HG03460 (cell line): Measurements from ENCODE around the gene SLC34A1.

Experiments
- ATAC-seq: cut with Tn5 transposase; IDR thresholded peaks from one replicate; pipeline ENCODE4 v1.9.1; 2021; ENCODE audit not compliant: unreplicated experiment

Gene SLC34A1

DNA sequence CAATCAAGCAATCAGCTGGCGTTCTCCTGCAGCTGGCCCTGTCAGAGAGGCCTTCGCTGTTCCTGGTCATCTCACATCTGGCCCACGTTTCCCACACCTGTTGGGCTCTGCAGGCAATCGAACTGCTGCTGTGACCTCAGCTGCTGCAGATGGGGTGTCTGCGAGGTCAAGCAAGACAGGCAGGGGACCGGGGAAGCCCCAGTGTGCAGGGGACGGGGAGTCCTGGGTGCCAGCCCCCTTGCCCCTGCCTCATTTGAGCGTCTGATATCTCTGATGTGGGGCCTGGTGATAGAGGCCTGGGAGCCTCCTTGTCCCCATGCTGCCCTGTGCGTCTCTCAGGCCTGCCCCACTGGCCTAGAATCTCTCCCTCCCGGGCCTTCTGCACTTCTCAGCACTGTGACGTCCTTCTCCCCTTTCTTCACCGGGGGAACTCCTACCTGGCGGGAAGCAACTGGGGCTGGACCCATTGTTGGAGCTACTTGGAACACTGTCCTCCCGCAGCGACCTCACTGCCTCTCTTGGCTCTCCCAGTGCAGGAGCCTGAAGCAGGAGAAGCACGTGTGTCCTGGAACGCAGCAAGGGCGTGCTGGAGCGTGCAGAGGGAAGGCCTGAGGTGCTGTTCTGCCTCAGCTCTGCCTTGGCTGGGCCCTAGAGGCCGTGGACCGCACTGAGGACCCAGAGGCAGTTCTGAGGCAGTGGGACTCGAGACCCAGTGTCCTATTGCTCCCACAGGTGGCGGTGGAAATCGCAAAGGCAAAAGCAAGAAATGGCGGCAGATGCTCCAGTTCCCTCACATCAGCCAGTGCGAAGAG, 46.1 kb downstream of the SLC34A1 start:
- ATAC-seq, result no peak

DNA sequence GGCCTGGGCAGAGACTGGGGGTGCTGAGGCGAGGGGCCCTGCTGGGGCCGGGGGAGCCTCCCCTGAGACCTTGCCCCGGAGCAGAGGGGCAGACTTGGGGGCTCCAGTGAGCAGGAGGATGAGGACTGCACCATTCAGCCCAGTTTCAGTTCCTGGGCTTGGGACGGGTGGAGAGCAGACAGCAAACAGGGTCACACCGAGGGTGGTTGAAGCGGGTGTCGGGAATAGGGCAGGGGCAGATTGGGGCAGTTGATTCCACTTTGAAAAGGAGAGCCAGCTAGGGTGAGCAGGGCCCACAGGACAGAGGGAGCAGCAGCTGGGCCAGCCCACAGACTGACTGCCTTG, 46.7 kb downstream of the SLC34A1 start:
- no peak for ATAC-seq

DNA sequence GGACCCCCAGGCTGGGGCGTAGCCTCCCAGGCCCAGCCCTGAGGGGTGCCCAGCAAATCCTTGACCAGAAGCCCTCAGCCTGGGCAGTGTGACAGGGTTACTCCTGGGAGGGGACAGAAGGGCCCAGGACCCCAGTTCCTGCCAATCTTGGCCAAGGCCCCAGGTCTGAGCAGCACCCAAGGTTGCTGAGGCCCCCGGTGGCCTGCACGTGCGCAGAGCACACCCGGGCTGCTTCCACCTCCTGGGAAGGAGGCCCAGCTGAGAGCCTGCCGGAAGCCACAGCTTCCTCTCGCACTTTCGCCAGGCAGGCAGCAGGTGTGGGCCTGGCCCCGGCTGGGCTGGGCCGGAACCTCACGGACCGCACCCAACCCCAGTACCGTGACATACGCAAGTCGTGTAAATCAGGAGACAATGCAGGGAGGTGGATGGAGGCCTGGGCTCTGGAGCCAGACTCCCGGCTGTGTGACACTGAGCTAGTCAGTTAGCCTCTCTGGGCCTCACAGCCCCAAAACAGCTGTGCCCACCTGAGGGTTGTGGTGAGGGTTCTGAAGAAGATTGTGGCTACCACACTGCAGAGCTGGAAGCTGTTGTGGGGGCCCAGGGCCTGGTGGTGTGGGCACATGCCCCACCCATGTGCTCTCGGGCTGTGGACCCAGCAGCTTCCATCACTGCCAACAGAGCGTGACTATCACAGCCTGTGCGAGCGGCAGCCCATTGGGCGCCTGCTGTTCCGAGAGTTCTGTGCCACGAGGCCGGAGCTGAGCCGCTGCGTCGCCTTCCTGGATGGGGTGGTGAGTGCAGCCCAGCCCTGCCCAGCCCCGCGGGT, 47.3 kb downstream of the SLC34A1 start:
- ATAC-seq, result peak; percentile 41

DNA sequence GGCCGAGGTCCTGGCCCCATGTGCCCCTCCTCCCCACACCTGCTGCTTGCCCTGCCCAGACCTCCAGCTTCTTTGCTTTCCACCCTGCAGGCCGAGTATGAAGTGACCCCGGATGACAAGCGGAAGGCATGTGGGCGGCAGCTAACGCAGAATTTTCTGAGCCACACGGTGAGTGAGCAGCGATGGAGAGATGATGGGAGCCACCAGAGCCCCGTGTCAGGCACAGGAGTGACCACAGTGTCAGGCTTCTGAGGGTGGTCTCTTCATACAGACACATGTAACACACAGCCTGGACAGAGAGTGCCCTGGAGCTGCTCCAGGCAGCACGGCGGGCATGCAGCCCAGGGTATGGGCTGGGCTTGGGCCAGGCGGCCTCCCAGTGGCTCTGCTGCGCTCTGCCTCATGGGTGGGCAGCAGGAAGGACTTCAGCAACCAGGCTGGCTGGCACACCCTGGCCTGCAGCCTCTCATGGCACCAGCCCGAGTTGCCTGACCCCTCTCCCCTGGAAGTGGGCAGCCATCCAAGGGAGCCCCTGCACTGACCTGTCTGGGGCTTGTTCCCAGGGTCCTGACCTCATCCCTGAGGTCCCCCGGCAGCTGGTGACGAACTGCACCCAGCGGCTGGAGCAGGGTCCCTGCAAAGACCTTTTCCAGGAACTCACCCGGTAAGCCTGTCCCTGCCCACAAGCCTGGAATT, 48.1 kb downstream of the SLC34A1 start:
- no peak for ATAC-seq

DNA sequence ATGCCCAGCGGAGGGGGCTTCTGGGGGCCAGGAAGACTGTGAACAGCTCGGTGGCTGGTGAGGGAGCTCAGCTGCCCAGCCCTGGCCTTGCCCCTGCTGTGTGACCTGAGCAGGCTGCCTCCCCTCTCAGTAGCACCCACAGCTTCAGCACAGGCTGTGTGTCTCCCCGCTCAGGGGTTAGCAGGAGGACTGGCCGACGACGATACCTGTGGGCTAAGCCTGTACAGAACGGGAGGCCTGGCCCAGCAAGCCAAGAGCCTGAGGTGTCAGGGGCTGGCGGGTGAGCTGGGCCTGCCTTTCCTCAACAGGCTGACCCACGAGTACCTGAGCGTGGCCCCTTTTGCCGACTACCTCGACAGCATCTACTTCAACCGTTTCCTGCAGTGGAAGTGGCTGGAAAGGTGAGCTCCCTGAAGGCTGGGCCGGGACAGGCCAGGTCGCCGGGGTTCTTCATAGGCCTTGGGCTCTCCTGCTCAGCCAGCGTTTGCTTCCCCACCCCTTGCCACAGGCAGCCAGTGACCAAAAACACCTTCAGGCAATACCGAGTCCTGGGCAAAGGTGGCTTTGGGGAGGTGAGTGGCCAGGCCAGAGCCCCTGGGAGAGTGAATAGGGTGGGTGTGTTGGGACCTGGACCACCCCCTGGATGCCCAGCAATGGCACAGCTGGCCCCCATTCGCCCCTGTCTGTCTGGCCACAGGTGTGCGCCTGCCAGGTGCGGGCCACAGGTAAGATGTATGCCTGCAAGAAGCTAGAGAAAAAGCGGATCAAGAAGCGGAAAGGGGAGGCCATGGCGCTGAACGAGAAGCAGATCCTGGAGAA, 48.8 kb downstream of the SLC34A1 start:
- ATAC-seq, result no peak

DNA sequence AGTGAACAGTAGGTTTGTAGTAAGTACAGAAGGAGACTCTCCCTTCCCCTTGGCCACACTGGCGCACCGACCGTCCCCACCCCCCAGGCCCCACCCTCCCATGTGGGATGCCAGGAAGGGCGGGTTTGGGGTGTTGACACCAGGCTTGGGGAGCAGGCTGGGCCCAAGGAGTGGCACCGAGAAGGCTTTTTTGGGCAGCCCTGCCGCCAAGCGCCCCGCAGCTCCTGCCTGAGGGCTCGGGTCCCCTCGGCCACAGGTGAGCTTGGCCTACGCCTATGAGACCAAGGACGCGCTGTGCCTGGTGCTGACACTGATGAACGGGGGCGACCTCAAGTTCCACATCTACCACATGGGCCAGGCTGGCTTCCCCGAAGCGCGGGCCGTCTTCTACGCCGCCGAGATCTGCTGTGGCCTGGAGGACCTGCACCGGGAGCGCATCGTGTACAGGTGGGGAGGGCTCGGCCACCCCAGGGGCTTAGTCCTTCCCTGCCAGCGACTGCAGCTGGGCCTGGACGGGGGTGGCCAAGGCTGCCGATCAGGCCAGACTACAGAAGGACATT, 49.5 kb downstream of the SLC34A1 start:
- ATAC-seq, result no peak

DNA sequence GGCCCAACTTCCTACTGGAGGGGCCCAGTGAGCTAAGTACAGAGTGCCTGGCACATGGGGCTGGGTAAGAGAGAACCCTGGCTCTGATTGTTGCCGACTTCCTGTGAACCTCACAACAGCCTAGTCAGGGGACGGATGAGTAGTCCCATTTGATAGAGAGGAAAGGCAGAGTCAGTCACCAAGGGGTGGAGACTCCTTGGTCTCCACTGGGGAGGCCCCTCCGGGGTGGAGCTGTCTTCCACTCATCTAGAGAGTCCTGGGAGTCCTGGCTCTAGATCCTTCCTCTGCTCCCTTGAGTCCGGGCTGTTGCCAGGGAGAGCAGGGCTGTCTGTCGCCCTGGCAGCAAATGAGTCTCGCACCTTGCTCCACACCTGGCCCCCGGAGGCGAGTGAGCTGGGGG, 50.2 kb downstream of the SLC34A1 start:
- ATAC-seq, result no peak

DNA sequence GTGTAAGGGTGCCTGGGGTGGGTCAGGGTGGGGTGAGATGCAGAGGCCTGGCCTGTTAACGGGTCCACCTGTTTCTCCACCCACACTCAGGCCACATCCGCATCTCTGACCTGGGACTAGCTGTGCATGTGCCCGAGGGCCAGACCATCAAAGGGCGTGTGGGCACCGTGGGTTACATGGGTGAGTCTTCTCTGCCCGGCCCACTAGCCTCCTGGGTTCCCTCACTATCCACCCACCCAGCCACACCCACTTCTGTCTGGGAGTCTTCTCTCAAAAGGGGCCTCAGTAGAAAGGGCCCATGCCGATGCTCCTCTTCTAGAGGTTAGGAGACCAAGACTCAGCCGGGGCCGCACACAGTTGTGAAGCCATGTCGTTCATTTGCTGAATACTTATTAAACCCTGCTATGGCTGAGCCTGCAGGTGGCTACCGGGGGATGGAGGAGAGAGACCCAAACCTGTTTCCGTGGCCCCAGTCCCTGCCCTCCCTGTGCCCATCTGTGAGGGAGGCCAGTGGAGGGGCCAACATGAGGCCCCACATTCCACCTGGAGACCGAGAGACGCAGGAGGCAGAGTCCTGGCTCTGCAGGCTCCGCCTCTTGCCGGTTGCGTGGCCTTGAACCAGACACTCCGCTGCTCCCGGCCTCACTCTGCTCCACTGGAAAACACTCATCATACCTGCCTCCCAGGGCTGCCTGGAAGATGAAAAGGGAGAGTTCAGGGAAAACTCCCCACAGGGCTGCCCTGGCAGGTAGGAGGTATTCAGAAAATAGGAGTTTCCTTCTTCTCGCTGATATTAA, 50.9 kb downstream of the SLC34A1 start:
- ATAC-seq, result no peak

DNA sequence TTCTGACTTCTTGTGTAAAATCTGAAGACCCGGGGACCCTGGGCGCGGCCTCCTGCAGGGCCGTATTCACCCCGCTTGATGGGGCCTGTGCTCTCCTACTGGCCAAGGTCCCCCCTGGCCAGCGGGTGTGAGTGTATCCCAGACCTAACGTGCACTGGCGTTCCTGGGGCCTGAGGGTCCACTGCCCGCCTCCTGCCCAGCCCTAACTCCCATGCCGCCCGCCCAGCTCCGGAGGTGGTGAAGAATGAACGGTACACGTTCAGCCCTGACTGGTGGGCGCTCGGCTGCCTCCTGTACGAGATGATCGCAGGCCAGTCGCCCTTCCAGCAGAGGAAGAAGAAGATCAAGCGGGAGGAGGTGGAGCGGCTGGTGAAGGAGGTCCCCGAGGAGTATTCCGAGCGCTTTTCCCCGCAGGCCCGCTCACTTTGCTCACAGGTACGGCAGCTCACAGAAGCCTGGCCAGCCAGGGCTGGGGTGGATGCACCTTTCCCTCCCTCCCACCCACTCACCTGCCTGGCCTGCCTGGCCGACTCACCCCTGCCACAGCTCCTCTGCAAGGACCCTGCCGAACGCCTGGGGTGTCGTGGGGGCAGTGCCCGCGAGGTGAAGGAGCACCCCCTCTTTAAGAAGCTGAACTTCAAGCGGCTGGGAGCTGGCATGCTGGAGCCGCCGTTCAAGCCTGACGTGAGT, 51.8 kb downstream of the SLC34A1 start:
- no peak for ATAC-seq

DNA sequence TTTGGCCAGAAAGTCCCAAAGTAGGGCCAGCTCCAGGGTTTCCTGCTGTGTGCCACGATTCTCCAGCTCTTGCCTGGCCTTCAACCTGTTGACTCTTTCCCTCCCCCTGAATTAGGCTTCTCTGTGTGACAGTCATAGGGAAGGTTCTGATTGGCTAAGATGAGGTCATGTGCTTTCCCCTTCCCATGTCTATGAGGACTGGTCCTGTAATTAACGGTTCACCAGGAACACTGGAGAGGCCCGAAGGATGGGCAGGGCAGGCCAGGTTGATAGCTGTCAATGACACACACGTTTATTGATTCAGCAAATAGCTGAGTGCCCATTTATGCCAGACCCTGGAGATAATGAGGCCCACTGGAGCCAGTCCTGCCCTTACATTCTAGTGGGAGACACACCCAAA, 53.4 kb downstream of the SLC34A1 start:
- ATAC-seq, result no peak

DNA sequence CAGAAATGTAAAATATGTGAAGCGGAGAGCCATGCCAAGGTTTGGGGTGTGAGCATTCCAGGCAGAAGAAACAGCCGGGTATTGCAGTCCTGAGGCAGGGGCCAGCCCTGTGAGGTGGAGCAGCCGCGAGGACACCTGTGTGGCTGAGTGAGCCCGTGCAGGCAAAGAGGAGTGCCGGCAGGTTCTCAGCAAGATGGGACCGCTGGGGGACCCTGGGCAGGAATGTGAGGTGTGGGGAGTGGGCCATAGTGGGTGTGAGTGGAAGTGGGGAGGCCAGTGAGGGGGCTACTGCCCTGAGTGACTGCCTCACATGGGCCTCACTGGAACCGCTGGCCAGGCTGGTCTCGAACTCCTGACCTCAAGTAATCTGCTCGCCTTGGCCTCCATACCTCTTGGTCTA, 54.2 kb downstream of the SLC34A1 start:
- no peak for ATAC-seq

DNA sequence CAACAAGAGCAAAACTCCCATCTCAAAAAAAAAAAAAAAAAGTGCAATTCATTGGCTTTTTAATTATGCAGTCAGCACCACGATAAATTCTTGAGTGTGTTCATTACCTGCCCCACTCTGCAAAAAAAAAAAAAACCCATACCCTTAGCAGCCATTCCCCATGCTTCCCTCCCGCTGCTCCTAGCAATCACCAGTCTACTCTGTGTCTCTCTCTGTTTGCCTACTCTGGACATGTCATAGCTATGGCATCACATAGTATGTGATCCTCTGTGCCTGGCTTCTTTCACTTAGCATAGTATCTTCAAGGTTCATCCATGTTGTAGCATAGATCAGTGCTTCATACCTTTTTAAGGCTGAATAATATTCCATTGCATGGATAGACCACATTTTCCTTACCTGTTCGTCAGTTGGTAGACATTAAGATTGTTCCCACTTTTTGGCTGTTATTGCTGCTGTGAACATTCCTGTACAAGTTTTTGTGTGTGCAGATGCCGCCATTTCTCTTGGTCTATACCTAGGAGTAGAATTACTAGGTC, 55.4 kb downstream of the SLC34A1 start:
- no peak for ATAC-seq

DNA sequence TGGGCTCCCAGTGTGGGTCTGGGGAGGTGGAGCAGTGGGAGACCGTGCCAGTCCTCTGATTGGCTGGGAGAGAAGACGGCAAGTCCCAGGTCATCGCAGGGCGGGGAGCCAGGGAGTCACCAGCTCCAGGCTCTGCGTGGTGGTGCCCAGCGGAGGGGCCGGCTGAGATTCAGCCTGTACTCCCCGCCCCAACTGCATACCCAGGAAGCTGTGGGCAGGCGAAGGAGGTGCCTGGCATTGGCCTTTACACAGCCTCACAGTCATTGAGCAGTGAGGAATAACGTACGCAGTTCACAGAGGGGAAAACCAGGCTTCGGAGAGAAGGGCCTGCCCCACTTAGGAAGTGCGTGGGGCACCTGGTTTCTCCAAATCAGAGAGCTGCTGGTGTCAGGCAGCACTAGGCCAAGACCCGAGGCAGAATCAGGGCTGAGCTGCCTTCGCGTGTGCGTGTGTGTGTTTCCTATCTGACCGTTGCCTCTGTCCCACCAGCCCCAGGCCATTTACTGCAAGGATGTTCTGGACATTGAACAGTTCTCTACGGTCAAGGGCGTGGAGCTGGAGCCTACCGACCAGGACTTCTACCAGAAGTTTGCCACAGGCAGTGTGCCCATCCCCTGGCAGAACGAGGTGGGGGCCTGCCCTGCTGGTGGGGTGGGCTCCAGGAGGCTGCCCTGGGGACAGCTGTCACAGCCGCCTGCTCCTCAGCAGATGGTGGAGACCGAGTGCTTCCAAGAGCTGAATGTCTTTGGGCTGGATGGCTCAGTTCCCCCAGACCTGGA, 56.2 kb downstream of the SLC34A1 start:
- ATAC-seq, result no peak

DNA sequence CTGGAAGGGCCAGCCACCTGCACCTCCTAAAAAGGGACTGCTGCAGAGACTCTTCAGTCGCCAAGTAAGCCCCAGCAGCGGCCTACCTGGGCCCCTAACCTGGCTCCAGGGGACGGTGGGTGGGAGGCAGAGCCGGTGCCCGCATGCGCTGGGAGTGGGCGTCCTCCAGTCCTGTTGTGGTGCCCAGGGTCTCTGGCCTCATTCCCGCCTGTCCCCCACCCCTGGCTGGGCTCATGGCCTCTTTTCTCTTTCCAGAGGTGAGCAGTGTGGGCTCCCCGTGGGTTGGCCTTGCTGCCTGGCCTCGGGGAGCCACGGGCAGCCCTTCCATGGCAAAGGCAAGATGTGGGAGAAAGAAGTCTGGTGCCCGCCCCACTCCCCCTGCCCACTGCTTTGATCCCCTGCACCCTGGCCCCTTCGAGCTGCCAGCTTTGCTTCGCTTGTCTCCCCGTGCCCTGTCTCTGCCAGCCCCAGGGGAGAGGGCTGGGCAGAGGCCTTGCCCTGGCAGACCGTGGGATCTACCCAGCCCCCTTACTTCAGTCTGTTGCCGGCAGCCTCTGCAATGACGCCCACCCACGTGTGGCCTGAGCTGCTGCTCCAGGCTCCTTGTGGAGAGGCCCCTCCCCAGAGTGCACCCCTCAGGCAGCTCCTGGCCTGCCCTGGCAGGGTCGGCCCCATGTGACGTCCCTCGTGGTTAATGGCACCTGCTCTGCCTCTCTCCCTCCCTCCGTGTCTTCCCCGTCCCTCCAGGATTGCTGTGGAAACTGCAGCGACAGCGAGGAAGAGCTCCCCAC, 57.0 kb downstream of the SLC34A1 start:
- no peak for ATAC-seq

DNA sequence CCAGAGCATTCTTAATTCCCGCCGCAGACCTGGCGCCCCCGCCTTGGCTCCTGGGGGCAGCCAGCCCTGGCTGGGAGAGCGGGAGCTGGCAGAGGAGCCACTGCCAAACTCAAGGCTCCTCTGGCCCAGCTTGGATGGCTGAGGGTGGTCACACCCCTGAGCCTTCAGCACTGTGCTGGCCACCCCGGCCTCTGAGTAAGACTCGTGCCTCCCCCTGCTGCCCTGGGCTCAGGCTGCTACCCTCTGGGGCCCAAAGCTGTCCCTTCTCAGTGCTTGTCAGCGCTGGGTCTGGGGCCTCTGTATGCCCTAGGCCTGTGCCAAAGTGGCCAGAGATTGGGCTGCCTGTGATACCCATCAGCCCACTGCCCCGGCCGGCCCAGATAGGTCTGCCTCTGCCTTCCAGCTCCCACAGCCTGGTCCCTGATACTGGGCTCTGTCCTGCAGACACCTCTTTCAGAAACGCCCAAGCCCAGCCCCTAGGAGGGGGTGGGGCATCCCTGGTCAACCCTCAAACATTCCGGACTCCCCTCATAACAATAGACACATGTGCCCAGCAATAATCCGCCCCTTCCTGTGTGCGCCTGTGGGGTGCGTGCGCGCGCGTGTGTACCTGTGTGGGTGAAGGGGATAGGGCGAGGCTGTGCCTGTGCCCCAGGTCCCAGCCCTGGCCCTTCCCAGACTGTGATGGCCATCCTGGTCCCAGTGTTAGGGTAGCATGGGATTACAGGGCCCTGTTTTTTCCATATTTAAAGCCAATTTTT, 58.0 kb downstream of the SLC34A1 start:
- ATAC-seq, result no peak

DNA sequence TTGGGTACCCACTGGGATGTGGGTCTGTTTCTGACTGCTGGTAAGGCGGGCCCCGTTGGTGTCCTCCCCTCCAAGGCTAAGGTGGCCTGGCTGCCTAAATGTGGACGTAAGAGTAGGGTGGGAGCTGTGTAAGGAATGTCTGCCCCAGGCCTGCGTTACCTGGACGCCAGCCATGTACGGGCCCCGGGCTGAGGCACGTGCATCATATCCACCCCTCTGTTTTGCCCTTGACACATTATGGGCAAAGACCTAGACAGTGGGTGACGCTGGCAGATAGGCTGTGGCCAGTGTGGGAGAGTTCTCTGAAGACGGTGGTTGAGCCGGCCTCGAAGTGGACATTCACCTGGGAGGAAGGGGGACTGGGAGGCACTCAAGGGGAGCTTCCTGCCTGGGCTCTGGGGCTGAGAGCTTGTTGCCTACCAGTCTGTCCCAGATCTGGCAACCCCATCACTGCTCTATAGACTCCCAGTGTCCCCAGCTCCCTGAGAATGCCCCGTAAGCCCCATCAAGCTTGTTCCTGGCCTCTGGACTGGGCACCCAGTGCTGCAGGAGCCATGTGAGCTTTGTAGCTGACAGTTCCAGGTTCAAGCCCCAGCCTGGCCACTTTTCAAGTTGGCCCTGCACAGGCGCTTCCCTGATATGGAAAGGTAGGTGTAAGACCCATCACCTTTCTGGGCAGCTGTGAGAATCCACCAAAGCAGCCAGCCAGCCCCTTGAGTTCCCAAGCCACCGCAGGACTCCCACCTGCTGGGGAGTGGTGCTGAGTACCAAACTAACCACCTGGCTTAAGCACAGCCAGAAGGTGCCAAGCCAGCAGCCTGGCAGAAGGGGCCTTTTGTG, 59.1 kb downstream of the SLC34A1 start:
- ATAC-seq, result no peak
